ENCODE measurements around the gene RNF175.
A peak's percentile ranks its signal among the peaks of the same experiment; 100 is the strongest.

RNF175 gene

DNA sequence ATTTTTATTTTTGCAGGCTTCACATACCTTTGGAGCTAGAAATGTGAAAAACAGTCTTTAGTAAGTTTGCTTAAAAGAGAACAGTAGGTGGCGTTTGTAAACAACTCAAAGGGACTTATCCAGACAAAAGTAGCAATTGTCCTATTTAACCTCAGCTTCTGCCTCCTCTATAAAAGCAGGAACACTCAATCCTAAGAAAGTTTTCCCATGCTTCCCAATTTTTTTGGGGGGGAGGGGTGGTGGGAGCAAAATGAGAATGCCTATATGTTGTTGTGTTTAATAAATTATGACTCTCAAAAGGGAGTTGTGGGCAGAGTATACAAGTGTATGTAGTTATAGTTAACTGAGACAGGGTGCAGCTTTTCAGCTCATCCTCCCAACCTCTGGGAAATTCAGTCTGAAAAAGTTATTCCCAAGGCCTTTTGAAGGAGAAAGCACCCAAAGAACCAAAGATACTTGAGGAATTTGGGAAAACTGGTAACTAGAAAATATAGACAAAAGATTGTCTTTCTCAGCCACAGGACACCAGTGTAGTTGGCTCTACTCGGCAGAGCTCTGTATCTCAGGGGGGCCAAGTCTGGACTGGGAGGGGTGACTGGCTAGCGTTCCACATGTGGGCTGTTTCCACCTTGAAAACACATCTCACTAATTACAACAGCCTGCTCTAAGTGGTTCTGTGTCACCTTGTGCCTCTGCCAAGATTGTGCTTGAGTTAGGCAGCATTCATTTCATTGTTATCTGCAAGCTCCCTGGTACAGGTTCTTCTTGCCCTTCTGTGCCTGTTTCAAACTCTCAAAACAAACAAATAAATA is 26.3 kb upstream of the RNF175 start:
- peak; percentile 23 for DNase-seq (ENCODE audit: low read depth)
- H3K4me3 ChIP-seq (ENCODE audit: low read depth, low read length) = no peak overlapping the region
- TF ChIP-seq, protein P1, sequence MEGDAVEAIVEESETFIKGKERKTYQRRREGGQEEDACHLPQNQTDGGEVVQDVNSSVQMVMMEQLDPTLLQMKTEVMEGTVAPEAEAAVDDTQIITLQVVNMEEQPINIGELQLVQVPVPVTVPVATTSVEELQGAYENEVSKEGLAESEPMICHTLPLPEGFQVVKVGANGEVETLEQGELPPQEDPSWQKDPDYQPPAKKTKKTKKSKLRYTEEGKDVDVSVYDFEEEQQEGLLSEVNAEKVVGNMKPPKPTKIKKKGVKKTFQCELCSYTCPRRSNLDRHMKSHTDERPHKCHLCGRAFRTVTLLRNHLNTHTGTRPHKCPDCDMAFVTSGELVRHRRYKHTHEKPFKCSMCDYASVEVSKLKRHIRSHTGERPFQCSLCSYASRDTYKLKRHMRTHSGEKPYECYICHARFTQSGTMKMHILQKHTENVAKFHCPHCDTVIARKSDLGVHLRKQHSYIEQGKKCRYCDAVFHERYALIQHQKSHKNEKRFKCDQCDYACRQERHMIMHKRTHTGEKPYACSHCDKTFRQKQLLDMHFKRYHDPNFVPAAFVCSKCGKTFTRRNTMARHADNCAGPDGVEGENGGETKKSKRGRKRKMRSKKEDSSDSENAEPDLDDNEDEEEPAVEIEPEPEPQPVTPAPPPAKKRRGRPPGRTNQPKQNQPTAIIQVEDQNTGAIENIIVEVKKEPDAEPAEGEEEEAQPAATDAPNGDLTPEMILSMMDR (IDR thresholded peaks at IDR 0.05; ENCODE audit: control insufficient read depth, extremely low read depth, insufficient read depth) = peak; percentile 57

DNA sequence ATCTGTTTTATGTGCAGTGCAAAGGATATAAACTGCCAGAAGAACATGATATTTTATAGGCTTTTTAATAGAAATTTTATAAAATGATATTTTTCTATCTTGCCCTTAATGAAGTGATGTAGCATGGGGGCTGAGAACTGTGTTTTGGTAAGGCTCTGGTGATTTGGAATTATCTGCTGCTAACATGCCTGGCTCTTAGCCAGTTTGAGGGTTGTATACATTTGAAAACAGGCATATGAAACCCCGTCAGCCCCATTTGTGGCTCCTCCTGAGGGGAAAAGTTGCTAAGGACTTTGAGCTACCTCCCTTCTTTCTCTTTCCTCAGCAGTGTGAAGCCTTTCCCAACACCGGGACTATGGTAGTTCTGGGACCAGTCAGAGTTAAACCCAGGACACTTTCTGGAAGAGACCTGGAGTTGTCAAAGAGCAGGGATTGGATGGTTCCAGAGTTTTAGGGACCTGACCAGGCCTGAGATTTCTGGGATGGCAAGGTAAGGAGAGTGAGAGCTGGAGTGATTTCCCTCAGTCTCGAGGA is 24.4 kb upstream of the RNF175 start:
- H3K4me3 ChIP-seq (ENCODE audit: low read depth, low read length) = no peak overlapping the region
- TF ChIP-seq, protein P1 (IDR thresholded peaks at IDR 0.05; ENCODE audit: control insufficient read depth, extremely low read depth, insufficient read depth) = no peak
- no peak for DNase-seq (ENCODE audit: low read depth)

DNA sequence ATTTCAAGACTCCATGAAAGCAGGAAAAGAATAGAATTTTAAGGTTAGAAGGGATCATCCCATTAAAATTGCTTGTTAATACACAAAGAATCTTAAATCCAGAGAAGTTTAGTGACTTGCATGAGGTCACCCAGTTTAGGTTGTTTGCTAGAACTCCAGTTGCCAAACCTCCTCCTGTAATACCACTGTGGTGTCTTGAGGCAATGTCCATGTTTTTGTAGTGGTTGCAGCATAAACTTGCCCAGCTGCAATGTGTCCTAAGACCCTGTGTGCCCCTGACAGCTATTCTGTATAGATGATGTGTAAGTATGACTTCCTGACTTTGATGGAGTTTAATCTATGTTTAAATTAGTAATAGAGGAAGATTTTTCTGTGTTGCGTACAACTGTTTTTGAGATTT is 22.8 kb upstream of the RNF175 start:
- TF ChIP-seq, protein P1 (IDR thresholded peaks at IDR 0.05; ENCODE audit: control insufficient read depth, extremely low read depth, insufficient read depth) = no peak
- H3K4me3 ChIP-seq (ENCODE audit: low read depth, low read length) = no peak overlapping the region
- DNase-seq (ENCODE audit: low read depth) = no peak

DNA sequence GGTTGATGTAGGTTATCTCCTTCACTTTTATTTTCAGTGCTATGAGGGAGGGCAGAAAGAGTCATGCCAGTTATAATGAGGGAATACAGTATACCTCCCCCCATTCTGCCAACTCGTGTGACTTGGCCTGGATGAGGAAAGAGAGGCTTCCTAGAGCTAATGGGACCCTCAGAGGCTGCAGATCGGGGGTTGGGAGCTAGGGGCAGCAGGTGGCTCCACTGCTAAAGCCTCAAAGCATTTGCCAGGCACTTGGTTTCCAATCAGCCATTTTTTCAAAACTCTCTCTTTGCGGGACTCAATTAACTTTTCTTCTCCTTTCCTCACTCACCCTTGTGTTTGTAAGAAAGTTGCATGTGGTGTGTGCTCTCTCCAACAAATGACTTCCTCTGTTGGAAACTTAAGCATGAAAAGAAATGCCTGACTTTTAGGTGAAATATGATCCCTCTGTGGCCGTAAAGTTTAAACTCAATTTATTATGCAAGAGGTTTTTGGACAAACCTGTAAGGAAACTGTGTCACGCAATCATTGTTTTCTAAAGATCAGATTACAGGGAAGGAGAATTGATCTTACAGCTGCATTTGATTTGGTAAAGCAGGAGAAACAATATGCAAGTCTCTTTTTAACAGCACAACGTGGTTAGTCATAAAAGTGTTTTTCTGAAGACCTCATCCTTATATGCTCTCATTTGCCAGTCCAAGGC is 22.0 kb upstream of the RNF175 start:
- DNase-seq (ENCODE audit: low read depth) = peak; percentile 27
- no peak overlapping the region for H3K4me3 ChIP-seq (ENCODE audit: low read depth, low read length)
- TF ChIP-seq, protein P1 (IDR thresholded peaks at IDR 0.05; ENCODE audit: control insufficient read depth, extremely low read depth, insufficient read depth) = no peak

DNA sequence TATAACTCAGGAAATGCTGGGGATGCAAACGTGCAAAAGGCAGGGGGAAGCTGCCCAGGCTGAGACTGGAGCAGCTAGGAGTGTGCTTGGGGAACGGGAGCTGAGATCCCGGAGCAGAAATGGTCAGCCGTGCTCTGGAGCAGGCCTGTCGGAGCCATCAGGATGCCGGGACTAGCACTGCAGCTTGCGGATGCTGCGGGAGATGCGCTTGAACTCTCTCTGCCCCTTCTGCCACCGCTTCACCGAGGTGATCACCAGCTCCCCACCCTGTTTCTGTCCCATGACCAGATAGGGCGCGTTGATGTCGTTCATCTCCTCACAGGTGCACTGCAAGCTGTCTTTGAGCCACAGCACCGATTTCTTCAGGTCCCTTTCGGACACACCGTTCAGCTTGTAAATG is 21.5 kb upstream of the RNF175 start:
- TF ChIP-seq, protein P1 (IDR thresholded peaks at IDR 0.05; ENCODE audit: control insufficient read depth, extremely low read depth, insufficient read depth) = no peak
- no peak for DNase-seq (ENCODE audit: low read depth)

DNA sequence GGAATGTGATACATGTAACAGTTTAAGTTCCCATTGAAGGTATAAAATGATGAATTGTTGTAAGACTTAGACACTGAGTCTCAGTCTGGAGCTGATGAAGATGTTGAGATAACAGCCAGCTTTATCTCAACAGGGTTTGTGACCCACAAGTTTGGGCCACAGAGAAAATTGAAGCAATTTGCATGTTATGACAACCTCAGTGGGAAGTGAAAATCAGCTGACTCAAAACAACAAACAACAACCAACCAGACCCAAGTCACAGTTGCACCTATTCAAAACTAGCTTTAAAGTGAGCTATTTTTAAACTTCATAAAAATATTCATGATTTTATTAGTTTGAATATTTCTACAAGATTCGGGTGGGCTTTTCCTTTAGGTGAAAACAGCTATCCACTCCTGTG is 21.1 kb upstream of the RNF175 start:
- H3K4me3 ChIP-seq (ENCODE audit: low read depth, low read length) = no peak overlapping the region
- TF ChIP-seq, protein P1 (IDR thresholded peaks at IDR 0.05; ENCODE audit: control insufficient read depth, extremely low read depth, insufficient read depth) = no peak
- DNase-seq (ENCODE audit: low read depth) = no peak

More for the DNA sequence above, 21.5 kb upstream of the RNF175 start:
- H3K4me3 ChIP-seq (ENCODE audit: low read depth, low read length) = no peak overlapping the region
